AG09319 (cell line): ENCODE measurements around the gene CERKL.
"Not testable (repeated sequence)": the region's sequence is repeated elsewhere in the genome, so short reads cannot be mapped to it uniquely, and the experiment has no call there.

Experiments used
- DNase-seq: peaks from one replicate; pipeline ENCODE4 v3.0.0-alpha.2; 2010; ENCODE audit warnings: low read depth; ENCODE audit errors: extremely low read depth
- TF ChIP-seq, protein P1 (sequence below): IDR thresholded peaks from 2 replicates; pipeline ENCODE4 v1.5.1; 2011; ENCODE audit warnings: low read depth, mild to moderate bottlenecking, inconsistent platforms, low read length, moderate library complexity

The CERKL gene, protein sequence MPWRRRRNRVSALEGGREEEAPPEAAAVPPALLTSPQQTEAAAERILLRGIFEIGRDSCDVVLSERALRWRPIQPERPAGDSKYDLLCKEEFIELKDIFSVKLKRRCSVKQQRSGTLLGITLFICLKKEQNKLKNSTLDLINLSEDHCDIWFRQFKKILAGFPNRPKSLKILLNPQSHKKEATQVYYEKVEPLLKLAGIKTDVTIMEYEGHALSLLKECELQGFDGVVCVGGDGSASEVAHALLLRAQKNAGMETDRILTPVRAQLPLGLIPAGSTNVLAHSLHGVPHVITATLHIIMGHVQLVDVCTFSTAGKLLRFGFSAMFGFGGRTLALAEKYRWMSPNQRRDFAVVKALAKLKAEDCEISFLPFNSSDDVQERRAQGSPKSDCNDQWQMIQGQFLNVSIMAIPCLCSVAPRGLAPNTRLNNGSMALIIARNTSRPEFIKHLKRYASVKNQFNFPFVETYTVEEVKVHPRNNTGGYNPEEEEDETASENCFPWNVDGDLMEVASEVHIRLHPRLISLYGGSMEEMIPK

DNA sequence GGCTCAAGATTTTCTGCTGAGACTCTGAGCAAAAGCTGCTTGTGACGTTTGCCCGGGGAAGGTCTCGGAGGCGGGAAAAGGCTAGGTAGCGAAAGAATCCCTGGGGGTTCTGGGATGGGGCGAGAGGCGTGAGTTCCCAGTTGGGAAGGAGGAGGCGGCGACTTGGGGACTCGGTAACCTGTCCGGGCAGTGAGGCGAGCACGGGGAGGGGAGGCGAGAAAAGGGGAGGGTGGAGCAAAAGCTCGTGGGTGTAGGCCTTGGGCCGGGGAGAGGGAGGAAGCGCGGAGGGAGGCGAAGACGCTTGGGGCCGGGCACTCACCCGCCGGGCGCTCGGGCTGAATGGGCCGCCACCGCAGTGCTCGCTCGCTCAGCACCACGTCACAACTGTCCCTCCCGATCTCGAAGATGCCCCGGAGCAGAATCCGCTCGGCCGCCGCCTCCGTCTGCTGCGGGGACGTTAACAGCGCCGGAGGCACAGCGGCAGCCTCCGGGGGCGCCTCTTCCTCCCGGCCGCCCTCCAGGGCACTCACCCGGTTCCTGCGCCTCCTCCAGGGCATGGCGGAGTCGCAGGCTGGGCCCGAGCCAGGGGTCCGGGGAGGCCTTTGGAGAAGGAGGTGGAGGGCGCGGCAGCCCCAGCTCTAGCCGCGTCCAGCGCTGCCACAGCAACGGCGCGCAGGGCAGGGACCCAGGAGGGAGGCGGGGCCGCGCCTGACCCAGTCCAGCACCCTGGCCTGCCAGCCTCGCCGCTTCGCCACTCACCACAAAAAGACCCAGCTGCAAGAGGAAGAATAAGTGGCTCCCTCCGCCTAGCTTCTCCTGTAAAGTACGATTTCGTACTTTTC lies at the start of gene CERKL:
Gene CERKL (minus strand): TSS at position 656 of the 842 bp plus-strand sequence. CDS start 99 bp downstream, at position 557.
- TF ChIP-seq, protein P1, sequence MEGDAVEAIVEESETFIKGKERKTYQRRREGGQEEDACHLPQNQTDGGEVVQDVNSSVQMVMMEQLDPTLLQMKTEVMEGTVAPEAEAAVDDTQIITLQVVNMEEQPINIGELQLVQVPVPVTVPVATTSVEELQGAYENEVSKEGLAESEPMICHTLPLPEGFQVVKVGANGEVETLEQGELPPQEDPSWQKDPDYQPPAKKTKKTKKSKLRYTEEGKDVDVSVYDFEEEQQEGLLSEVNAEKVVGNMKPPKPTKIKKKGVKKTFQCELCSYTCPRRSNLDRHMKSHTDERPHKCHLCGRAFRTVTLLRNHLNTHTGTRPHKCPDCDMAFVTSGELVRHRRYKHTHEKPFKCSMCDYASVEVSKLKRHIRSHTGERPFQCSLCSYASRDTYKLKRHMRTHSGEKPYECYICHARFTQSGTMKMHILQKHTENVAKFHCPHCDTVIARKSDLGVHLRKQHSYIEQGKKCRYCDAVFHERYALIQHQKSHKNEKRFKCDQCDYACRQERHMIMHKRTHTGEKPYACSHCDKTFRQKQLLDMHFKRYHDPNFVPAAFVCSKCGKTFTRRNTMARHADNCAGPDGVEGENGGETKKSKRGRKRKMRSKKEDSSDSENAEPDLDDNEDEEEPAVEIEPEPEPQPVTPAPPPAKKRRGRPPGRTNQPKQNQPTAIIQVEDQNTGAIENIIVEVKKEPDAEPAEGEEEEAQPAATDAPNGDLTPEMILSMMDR: no peak
- DNase-seq: no peak

DNA sequence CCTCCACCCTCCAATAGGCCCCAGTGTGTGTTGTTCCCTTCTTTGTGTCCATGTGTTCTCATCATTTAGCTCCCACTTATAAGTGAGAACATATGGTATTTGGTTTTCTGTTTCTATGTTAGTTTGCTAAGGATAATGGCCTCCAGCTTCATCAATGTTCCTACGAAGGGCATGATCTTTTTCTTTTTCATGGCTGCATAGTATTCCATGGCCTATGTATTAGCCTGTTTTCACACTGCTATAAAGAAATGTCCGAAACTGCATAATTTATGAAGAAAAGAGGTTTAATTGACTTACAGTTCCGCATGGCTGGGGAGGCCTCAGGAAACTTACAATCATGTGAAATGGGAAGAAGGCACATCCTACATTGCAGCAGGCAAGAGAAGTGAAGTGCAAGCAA lies 45.6 kb upstream of the CERKL start:
- not testable (repeated sequence) for DNase-seq

DNA sequence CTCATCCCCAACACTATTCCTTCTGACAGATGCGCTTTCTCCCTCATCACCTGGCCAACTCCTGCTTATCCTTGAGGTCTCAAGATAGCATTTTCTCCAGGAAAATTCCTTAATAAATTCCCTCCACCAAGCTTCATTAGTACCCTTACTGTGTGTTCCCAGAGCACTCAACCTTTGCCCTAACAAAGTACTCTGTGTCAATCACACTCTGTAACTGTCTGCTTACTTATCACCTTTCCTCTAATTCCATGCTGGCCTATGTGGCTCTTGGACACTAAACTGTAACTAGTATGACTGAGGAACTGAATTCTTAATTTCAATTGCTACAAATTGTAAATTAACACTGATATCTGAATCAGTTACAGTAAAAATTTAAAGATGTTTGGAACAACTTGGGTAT lies 41.3 kb upstream of the CERKL start:
- no peak for DNase-seq
- TF ChIP-seq, protein P1: no peak

DNA sequence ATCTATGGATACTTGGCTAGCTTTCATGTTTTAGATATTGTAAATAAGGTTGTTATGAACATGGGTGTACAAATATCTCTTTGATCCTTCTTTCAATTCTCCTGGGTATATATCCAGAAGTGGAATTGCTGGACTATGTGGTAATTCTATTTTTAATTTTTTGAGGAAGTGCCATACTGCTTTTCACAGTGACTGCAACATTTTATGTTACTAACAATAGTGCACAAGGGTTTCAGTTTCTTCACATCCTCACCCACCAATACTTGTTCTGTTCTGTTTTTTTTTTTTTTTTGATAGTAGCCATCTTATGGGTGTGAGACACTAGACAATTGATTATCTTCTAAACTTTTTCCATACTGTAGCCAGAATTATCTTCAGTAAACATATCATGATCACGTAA lies 40.7 kb upstream of the CERKL start:
- TF ChIP-seq, protein P1: no peak
- DNase-seq: no peak

DNA sequence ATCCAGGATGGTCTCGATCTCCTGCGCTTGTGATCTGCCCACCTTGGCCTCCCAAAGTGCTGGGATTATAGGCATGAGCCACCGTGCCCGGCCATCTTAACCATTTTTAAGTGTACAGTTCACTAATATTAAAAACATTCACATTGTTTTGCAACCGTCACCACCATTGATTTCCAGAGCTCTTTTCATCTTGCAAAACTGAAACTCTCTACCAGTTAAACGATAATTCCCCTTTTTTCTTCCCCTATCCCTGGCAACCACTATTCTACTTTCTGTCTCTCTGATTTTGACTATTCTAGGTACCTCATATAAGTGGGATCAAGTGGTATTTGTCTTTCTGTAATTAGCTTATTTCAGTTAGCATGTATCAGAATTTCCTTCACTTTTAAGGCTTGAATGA lies 40.2 kb upstream of the CERKL start:
- TF ChIP-seq, protein P1: no peak
- DNase-seq: no peak

DNA sequence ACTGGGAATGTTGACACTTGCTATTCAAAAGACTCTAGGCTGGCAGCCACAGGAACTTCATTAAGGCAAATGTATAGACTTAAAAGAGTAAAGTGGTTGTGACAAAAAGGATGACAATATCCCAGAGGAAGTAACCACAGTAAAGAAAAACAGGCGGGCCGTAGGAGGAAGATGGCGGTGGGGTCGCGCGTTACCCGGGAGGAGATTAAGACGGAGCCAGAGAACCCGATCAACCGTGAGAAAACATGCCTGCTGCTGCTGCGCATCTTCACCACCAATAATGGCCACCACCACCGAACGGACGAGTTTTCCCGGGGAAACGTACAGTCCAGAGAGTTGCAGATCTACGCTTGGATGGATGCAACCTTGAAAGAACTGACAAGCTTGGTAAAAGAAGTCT lies 37.4 kb upstream of the CERKL start:
- TF ChIP-seq, protein P1: no peak
- no peak for DNase-seq

DNA sequence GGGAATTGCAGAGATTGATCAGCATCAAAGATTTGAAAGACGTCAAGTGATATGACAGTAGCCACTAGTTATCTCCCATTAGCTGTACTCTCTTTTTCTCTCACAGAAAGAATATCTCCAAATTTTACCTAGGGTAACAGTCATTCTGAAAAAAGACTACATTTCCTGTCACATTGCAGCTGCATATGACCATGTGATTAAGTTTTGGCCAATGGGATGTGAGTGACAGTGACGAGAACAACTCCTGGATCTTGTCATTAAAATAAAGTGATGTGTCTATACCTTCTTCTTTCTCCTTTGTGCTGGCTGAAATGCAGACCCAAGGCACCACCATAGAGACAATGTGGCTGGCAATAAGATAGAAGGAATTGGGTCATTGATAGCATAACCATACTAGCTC lies 34.0 kb upstream of the CERKL start:
- no peak for DNase-seq
- TF ChIP-seq, protein P1: no peak
